Skin of body (tissue), 2 donors: ENCODE results near the gene SLC7A9. TPM values are rescaled to one million over a fixed set of nuclear protein-coding genes. Genes with fewer than 3 reads are reported as not detected.

Experiments
- DNase-seq: peaks from one replicate; lab custom pipeline; 2025; lab: John Stamatoyannopoulos, UW
- total RNA-seq: library from RNA; depleted of rRNA; stranded (reverse); fragments of >200 nt; gene quantifications from one replicate; pipeline ENCODE4 v1.2.3, GENCODE V29; 2014

Gene SLC7A9
- total RNA-seq: 0.10 TPM

DNA sequence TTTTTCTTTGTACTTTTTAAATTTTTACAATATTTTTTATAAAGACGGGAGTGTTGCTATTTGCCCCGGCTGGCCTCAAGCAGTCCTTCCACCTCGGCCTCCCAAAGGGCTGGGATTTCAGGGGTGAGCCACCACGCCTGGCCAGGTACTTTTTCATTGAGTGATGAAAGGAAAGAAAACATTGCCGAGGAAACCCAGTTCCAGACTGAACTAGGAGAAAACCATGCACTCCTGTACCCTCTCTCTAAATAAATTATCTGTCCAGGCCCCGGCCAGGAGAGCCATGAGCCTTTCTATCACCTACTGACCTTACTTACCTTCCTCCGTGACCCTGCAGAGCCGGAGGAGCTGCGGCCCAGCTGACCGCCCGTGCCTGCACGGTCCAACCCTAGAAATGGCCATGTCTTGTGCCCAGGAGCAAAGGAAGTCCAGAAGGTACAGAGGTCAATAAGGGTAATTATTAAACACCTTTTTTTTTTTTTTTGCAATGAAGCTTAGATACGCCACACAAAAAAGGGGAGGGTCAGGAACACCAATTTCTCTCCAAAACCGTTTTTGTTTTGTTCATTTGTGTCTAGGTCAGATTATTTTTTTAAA, at the start of gene SLC7A9:
SLC7A9 (minus strand) TSS at position 399 of the 597 bp plus-strand sequence. CDS start 1,233 bp downstream, outside the sequence.
- no peak for DNase-seq

- no peak for DNase-seq
Measured at GRCh38 chr19:32919365-32919764, 49.8 kb upstream of the SLC7A9 start.

DNA sequence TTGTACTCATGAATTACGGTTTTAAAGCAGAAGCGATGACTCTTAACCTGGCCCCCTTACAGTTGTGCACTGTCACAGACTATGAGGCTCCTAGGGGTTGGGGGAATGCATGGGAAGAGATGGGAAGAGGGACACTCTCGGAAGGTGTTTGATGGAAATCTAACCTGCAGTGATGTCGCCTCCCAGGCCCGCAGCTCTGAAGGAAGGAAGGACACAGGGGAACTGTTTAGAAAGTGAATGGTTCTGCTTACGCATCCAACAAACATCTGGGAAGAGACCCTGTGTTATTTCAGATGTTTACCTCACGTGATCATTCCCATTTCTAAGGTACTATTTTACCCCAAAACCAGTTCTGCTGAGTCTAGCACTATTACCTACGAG, 48.0 kb upstream of the SLC7A9 start:
- no peak for DNase-seq

DNA sequence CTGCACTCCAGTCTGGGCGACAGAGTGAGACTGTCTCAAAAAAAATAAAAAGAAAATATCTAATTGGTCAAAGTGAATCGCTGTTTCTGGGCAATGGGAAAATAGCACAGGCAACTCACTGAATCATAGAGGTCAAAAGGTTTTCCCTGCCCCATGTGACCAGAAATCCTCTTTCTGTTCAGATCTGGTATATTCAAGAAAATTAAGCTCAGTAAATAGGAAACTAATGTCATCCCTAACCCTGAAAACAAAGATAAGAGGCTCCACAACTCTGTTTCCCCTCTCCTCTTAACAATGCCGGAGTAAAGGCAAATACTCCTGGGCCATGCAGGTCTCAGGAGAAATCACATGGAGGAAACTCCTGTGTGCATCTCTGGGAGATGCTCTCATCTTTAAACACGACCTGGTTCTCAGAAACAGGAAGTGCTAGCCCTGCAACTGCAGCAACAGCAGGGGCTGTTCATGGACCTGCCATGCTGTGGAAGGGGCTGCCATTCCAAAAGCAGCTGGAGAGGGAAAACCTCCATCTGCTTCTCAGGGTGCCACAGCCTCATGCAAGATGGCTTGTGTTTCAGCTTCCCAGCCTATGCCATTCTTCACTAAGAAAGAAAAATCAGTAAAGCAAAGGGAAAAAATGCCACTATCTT, 47.5 kb upstream of the SLC7A9 start:
- no peak for DNase-seq

GRCh38 chr19:32914879-32915660, 45.5 kb upstream of the SLC7A9 start:
- no peak for DNase-seq

DNA sequence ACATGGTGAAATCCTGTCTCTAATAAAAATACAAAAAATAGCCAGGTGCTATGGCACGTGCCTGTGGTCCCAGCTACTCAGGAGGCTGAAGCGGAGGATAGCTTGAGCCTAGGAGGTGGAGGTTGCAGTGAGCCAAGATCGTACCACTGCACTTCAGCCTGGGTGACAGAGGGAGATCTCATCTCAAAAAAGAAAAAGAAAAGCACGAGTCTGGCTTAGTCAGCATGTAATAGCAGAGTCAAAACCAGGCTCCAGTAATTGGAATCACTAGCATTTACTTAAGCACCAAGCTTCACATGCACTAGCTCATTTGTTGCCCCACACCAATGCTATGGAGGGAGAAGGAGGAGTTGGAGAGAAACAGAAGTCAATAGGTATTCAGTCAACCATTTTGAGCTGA, 41.9 kb upstream of the SLC7A9 start:
- DNase-seq: no peak

GRCh38 chr19:32910874-32911273, 41.3 kb upstream of the SLC7A9 start:
- DNase-seq: no peak

DNA sequence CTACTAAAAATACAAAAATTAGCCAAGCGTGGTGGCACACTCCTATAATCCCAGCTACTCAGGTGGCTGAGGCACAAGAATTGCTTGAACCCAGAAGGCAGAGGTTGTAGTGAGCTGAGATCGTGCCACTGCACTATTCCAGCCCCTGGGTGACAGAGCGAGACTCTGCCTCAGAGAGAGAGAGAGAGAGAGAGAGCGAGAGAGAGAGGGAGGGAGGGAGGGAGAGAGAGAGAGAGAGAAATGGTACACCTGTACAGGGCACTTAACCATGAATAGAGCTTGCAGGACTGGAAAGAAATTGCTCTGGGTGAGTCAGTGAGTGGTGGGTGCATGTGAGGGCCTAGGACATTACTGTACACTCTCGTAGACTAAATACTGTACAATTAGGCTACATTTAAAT, 40.5 kb upstream of the SLC7A9 start:
- DNase-seq: no peak

GRCh38 chr19:32909257-32909656, 39.7 kb upstream of the SLC7A9 start:
- no peak for DNase-seq

- no peak for DNase-seq
Measured at GRCh38 chr19:32908641-32909190, 39.1 kb upstream of the SLC7A9 start.

DNA sequence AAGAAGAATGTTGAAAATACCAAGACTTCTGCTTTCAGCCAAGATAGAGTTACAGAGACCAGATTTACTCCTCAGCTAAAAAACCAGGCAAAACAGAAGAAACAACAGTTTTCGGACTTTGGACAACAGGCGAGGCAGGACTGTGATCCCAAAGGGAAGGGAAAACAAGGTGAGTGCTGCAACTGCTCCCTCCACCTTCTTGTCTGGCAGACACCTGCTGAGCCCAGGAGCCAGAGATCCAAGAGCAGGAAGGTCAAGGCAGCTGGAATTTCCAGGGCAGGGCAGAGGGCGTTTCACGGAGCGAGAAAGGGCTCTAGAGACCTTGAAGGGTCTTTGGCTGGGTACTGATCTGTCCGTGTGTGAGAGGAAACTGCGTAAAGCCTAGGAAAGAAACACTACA, 32.9 kb upstream of the SLC7A9 start:
- DNase-seq: no peak

DNA sequence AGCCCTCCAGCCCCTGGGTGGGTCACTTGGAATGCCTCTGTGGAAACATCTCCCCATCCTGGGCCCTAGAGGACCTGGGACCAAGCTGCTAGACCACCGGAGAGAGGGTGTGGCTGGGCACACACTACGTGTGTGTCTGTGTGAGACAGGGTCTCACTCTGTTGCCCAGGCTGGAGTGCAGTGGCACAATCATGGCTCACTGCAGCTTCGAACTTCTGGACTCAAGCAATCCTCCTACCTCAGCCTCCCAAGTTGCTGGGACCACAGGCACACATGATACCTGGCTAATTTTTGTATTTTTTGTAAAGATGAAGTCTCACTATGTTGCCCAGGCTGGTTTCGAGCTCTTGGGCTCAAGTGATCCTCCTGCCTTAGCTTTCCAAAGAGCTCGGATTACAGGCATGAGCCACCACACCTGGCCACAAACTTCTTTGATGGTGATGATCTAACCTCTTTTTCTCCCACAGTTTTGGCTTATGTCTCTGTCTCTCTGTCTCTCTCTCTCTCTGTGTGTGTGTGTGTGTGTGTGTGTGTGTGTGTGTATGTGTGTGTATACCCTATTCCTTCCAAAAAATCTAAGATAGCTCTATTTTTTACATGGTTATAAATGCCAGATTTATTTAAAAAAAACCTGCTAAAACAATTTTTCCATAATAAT, 32.1 kb upstream of the SLC7A9 start:
- DNase-seq: no peak

GRCh38 chr19:32896516-32897214, 27.1 kb upstream of the SLC7A9 start:
- no peak for DNase-seq

DNA sequence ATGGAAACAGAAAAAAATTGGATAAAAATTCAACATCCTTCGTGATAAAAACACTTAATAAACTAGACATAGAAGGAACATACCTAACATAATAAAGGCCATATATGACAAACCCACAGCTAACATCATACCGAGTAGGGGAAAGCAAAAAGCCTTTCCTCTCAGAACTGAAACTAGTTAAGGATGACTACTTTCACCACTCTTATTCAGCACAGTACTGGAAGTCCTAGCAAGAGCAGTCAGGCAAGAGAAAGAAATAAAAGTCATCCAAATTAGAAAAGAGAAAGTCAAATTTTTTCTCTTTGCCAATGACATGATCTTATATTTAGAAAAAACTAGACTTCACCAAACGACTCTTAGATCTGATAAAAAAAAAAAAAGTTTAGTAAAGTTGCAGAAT, 25.8 kb upstream of the SLC7A9 start:
- DNase-seq: no peak

- no peak for DNase-seq
Measured at GRCh38 chr19:32891609-32892008, 22.0 kb upstream of the SLC7A9 start.

- DNase-seq: no peak
Measured at GRCh38 chr19:32890841-32891240, 21.3 kb upstream of the SLC7A9 start.

DNA sequence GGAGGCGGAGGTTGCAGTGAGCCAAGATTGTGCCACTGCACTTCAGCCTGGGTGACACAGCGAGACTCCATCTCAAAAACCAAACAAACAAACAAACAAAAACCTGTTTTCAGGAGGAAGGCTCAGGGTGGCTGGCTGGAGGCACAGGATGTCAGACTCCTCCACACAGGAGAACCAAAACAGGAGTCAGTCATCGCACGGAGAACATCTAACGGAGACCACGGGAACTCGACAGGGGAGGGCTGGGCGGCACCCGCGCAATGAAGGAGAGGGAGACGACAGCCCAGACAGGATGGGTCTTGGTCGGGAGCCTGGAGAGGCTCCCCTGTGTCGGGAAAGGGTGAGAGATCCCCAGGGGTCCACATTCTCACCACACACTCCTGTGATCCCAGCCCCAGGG, 20.8 kb upstream of the SLC7A9 start:
- no peak for DNase-seq

DNA sequence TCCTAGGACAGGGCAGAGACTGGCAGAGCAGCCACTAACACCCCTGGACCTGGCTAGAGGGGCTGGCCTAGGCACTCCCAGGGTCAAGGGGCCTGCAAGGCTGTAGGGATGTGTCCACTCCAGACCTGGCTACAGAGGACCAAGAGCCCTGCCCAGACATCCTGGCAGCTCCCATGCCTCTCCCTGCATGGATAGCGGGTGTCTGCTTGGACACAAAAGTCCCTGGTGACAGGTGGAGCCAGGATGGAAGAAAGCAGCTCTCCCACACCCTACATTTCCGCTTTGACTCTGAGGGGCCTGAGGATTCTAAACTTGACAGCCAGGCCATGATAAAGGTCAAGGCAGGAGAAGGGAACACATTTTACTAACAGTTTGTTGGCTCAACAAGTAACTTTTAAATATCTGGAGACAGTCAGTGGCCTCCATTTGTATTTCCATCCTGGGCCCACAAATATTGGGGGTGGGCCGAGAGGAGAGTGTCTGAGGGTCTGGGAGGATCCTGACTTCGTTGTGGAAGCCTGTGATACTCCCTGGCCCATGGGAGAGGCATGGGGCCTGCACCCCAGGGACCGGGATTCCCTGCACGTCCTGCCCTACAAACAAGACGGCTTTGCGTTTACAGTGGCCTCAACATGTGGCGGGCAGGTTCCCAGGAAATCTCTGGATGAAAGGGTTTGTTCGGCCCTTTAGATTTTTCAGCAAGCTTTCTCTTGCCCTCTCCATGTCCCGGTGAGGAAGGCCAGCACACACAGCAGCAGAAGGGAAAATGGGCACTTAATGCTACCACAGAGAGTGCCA, 19.8 kb upstream of the SLC7A9 start:
- no peak for DNase-seq

DNA sequence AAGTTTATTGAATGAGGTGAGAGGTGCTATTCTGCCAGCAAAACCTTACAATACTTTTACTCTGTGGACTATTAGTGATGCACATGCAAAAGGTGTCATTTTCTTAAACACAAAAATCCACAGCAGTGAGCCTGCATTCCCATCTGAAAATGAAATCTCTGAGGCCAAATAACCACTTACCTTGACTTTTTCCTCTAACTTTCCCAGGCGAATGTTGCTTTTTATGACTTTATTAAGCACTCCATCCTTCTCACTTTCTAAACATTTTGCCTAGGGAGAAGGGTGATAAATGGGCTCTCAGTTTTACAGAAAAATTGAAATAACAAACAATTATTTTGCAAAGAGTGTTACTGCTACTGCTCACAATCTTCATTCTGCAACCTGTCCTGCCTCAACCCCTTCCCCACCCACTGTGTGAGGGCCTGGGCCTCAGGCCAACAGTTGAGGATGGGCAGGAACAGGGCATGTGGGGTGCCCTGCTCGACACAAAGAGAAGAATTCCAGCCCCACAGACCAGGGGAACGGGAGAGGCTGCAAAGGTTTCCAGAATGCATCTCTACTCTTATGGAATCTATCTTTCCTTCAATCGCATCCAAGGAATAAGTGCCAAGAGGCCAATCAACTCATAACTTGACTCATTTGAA, 18.1 kb upstream of the SLC7A9 start:
- no peak for DNase-seq

DNA sequence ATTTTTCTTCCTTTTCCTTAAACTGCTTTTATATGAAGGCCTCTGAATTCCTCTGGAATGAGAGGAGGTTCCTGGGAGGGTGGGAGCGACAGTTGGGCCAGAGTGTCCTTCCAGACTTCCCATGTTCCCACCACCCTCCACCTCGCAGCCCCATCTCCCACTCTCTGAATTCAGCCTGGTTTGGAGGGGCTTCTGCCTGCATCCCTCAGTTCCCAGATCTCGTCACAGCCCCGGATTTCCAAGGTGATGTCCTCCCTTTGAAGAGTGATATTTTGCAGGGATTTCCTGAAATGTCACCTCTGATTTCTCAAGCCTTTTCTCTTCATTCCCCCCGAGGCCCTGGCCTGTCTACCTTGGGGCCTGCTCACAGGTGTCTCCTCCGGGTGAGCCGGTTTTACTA, 16.7 kb upstream of the SLC7A9 start:
- no peak for DNase-seq
